GM23248 (cell line): ENCODE data around the gene CGNL1. TPM values are rescaled to one million over a fixed set of nuclear protein-coding genes. Genes with fewer than 3 reads are reported as not detected.

ENCODE experiments used
- DNase-seq: peaks from one replicate; pipeline ENCODE4 v3.0.0-alpha.2; 2015
- H2AFZ ChIP-seq: fragments of 200-600 bp; sonication (generic); 2 replicates; pipeline ENCODE4 v1.6.1; 2016; ENCODE audit warnings: antibody characterized with exemption
- H3F3A ChIP-seq: fragments of 200-600 bp; sonication (generic); 2 replicates; pipeline ENCODE4 v1.6.1; 2016; ENCODE audit warnings: mild to moderate bottlenecking, antibody characterized with exemption, mixed run types; ENCODE audit not compliant: insufficient read depth
- H3K27ac ChIP-seq: fragments of 200-600 bp; sonication (generic); 2 replicates; pipeline ENCODE4 v1.5.1; 2016; ENCODE audit warnings: mild to moderate bottlenecking
- H3K27me3 ChIP-seq: fragments of 200-600 bp; sonication (generic); replicated peaks from 2 replicates; pipeline ENCODE4 v1.6.1; 2016; ENCODE audit warnings: mild to moderate bottlenecking; ENCODE audit not compliant: insufficient read depth
- H3K36me3 ChIP-seq: fragments of 200-600 bp; sonication (generic); 2 replicates; pipeline ENCODE4 v1.6.1; 2016; ENCODE audit warnings: low read depth, mild to moderate bottlenecking
- H3K4me1 ChIP-seq: fragments of 200-600 bp; sonication (generic); 2 replicates; pipeline ENCODE4 v1.6.1; 2016; ENCODE audit warnings: mild to moderate bottlenecking; ENCODE audit not compliant: insufficient read depth
- H3K4me2 ChIP-seq: fragments of 200-600 bp; sonication (generic); one replicate; pipeline ENCODE4 v1.6.1; 2016; ENCODE audit warnings: mild to moderate bottlenecking; ENCODE audit not compliant: unreplicated experiment
- H3K4me3 ChIP-seq: fragments of 200-600 bp; sonication (generic); 2 replicates; pipeline ENCODE4 v1.5.1; 2016; ENCODE audit warnings: mild to moderate bottlenecking
- H3K79me2 ChIP-seq: fragments of 200-600 bp; sonication (generic); 2 replicates; pipeline ENCODE4 v1.6.1; 2016; ENCODE audit warnings: mild to moderate bottlenecking; ENCODE audit not compliant: insufficient read depth
- H3K9ac ChIP-seq: fragments of 200-600 bp; sonication (generic); 2 replicates; pipeline ENCODE4 v1.6.1; 2016; ENCODE audit warnings: mild to moderate bottlenecking
- H3K9me2 ChIP-seq: fragments of 200-600 bp; sonication (generic); 2 replicates; pipeline ENCODE4 v1.6.1; 2016; ENCODE audit warnings: mixed run types, mild to moderate bottlenecking, moderate library complexity; ENCODE audit not compliant: insufficient read depth
- H3K9me3 ChIP-seq: fragments of 200-600 bp; sonication (generic); one replicate; pipeline ENCODE4 v1.6.1; 2017; ENCODE audit warnings: low read depth
- H4K20me1 ChIP-seq: fragments of 200-600 bp; sonication (generic); 2 replicates; pipeline ENCODE4 v1.6.0; 2016; ENCODE audit not compliant: insufficient read depth
- EZH2 ChIP-seq: fragments of 200-600 bp; sonication (generic); IDR thresholded peaks from 2 replicates; pipeline ENCODE4 v1.6.1; 2018; ENCODE audit warnings: antibody characterized with exemption, mild to moderate bottlenecking; ENCODE audit not compliant: insufficient read depth, poor library complexity, severe bottlenecking
- EZH2phosphoT487 ChIP-seq: fragments of 200-600 bp; sonication (generic); IDR thresholded peaks from 2 replicates; pipeline ENCODE4 v1.6.1; 2018; ENCODE audit warnings: antibody characterized with exemption, moderate library complexity, mild to moderate bottlenecking, low read depth; ENCODE audit not compliant: insufficient read depth
- WGBS, 2 experiments: methylation state at CpG; one replicate each; pipeline ENCODE4 v1.1.6; 2015 to 2017; ENCODE audit warnings: low lambda C conversion rate in 2 of 2, low coverage in 1 of 2; ENCODE audit errors: missing lambda C conversion rate in 2 of 2; 5-methylcytosine and 5-hydroxymethylcytosine counted together
- in situ Hi-C: fragments of 300-500 bp; cut with MboI; formaldehyde crosslinking; loops from 2 replicates; pipeline ENCODE4 v1.15.0; 2020
- polyA plus RNA-seq: library from polyadenylated mRNA; unstranded; fragments of >200 nt; fragmentation: Nextera tagmentation; extraction: Ambion mirVana; gene quantifications from 2 replicates; pipeline ENCODE4 v1.2.1, GENCODE V29; 2016
- total RNA-seq: library from RNA; depleted of rRNA; stranded (reverse); fragments of >200 nt; shearing (Covaris generic); gene quantifications from 2 replicates; pipeline ENCODE4 v1.2.3, GENCODE V29; 2014

Gene CGNL1
- total and polyA plus RNA-seq, 2 experiments from 2014 or later: 0.11 TPM

GRCh38 chr15:57364282-57365007 lies 11.9 kb upstream of the CGNL1 start:
- Histone ChIP-seq H3K4me3 (no peak overlapping the region), H3K27me3 (no peaks in the 10 kb centered on the region), H3K36me3 (no peaks in the 10 kb centered on the region), H3K4me1 (no peaks in the 10 kb centered on the region), H3K9me3 (no peaks in the 10 kb centered on the region), H3K9me2 (no peaks in the 10 kb centered on the region), H4K20me1 (no peaks in the 10 kb centered on the region), H2AFZ (no peak overlapping the region), H3K9ac (no peak overlapping the region), H3K4me2 (no peak overlapping the region), H3F3A (peaks cover 5% of the 10 kb centered on the region; the same call in 1 of the 2 replicates), H3K79me2 (no peaks in the 10 kb centered on the region), H3K27ac (no peak overlapping the region)
- no peak for DNase-seq
- TF ChIP-seq EZH2phosphoT487 (no peak), EZH2 (no peak)
- 90 to 95% methylated on average over 9 of the region's 9 CpGs for WGBS, 2 experiments
- in situ Hi-C loops: no loop called here

GRCh38 chr15:57367556-57367955 lies 8.7 kb upstream of the CGNL1 start:
- Histone ChIP-seq H3K27me3 (no peaks in the 10 kb centered on the region), H3K9ac (no peak overlapping the region), H3K79me2 (no peaks in the 10 kb centered on the region), H3F3A (no peaks in the 10 kb centered on the region), H3K9me2 (no peaks in the 10 kb centered on the region), H3K4me3 (no peak overlapping the region), H3K9me3 (no peaks in the 10 kb centered on the region), H2AFZ (no peak overlapping the region), H3K4me1 (no peaks in the 10 kb centered on the region), H4K20me1 (no peaks in the 10 kb centered on the region), H3K27ac (no peak overlapping the region), H3K36me3 (no peaks in the 10 kb centered on the region), H3K4me2 (no peak overlapping the region)
- no peak for DNase-seq
- in situ Hi-C loops: no loop called here
- TF ChIP-seq EZH2phosphoT487 (no peak), EZH2 (no peak)
- 69 to 70% methylated on average over 4 of the region's 4 CpGs for WGBS, 2 experiments

GRCh38 chr15:57370929-57371328 lies 5.4 kb upstream of the CGNL1 start:
- H3K4me3 ChIP-seq: no peak overlapping the region
- H2AFZ ChIP-seq: no peak overlapping the region
- peaks cover 9% of the 10 kb centered on the region; the same call in 1 of the 2 replicates for H3K27me3 ChIP-seq
- no peak for DNase-seq
- TF ChIP-seq EZH2phosphoT487 (no peak), EZH2 (no peak)
- no peaks in the 10 kb centered on the region for H4K20me1 ChIP-seq
- in situ Hi-C loops: no loop called here
- 92 to 93% methylated on average over 1 of the region's 1 CpG for WGBS, 2 experiments
- H3F3A ChIP-seq: no peaks in the 10 kb centered on the region
- H3K27ac ChIP-seq: no peak overlapping the region
- no peaks in the 10 kb centered on the region for H3K79me2 ChIP-seq
- no peaks in the 10 kb centered on the region for H3K9me2 ChIP-seq
- no peak overlapping the region for H3K9ac ChIP-seq
- H3K36me3 ChIP-seq: no peaks in the 10 kb centered on the region
- H3K9me3 ChIP-seq: no peaks in the 10 kb centered on the region
- H3K4me1 ChIP-seq: no peaks in the 10 kb centered on the region
- no peak overlapping the region for H3K4me2 ChIP-seq

- in situ Hi-C loops: no loop called here
- Histone ChIP-seq H3K79me2 (no peaks in the 10 kb centered on the region), H3K4me3 (no peak overlapping the region), H3K9ac (no peak overlapping the region), H3F3A (no peaks in the 10 kb centered on the region), H3K9me2 (no peaks in the 10 kb centered on the region), H4K20me1 (no peaks in the 10 kb centered on the region), H3K27ac (no peak overlapping the region), H3K4me2 (no peak overlapping the region), H3K4me1 (no peaks in the 10 kb centered on the region), H3K9me3 (no peaks in the 10 kb centered on the region), H2AFZ (no peak overlapping the region), H3K27me3 (peaks cover 26% of the 10 kb centered on the region), H3K36me3 (no peaks in the 10 kb centered on the region)
- DNase-seq: no peak
- 79 to 81% methylated on average over 4 of the region's 4 CpGs for WGBS, 2 experiments
- TF ChIP-seq EZH2 (no peak), EZH2phosphoT487 (no peak)
Observed at GRCh38 chr15:57373251-57373881, 2.9 kb upstream of the CGNL1 start.
